NCI-H748 treated with DMSO at 0.1 percent for 48 hours (cell line): ENCODE measurements around the gene RNU1-3.
A peak's percentile ranks its signal among the peaks of the same experiment; 100 is the strongest.
"Not testable (repeated sequence)": the region's sequence is repeated elsewhere in the genome, so short reads cannot be mapped to it uniquely, and the experiment has no call there.

ENCODE experiments used
- DNase-seq: peaks from one replicate; lab custom pipeline; 2025; lab: John Stamatoyannopoulos, UW

RNU1-3 gene

DNA sequence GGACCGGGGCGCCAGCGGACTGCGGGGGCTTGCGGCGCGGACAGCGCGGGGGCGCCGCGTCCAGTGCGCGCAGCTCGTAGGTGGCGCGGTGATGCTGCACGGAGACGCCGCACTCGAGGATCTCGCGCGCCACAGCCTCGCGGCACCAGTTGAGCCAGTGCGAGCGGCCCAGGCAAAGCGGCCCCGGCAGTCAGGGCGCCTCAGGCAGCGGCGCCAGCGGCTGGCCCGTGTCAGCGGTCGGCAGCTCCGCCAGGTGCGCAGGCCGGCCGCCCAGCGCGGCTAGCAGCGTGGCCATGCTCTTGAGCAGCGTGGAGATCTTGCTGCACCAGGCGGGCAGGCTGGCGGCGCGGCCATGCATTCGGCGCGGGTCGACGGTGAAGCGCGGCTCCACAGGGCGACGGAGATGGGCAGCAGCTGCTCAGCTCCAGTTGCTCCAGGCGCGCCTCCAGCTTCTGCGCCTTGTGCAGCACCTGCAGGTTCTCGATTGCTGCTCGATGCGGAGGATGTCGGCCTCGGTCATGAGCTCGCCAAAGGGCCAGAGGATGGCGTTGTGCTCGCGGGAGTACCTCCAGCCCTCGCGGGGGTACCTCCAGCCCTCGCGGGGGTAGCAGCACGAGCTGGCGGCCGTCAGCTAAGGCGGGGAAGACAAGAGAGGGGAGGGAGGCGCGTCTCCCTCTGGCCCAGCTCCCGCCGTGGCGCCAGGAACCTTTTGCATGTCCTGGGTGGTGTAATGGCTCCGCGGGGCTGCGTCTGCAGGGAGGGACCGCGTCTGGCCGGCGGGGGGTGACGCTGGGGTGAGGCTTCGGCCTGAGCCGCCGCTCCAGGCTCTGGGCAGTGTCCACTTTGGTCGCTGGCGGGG lies 26.9 kb upstream of the RNU1-3 start:
- not testable (repeated sequence) for DNase-seq

GRCh38 chr1:16692717-16693448 lies 26.1 kb upstream of the RNU1-3 start:
- DNase-seq = not testable (repeated sequence)

- not testable (repeated sequence) for DNase-seq
Observed at GRCh38 chr1:16692283-16692682, 25.5 kb upstream of the RNU1-3 start.

- DNase-seq = not testable (repeated sequence)
Observed at GRCh38 chr1:16690971-16691682, 24.4 kb upstream of the RNU1-3 start.

- not testable (repeated sequence) for DNase-seq
Observed at GRCh38 chr1:16687132-16687800, 20.5 kb upstream of the RNU1-3 start.

- not testable (repeated sequence) for DNase-seq
Observed at GRCh38 chr1:16685445-16686371, 19.0 kb upstream of the RNU1-3 start.

DNA sequence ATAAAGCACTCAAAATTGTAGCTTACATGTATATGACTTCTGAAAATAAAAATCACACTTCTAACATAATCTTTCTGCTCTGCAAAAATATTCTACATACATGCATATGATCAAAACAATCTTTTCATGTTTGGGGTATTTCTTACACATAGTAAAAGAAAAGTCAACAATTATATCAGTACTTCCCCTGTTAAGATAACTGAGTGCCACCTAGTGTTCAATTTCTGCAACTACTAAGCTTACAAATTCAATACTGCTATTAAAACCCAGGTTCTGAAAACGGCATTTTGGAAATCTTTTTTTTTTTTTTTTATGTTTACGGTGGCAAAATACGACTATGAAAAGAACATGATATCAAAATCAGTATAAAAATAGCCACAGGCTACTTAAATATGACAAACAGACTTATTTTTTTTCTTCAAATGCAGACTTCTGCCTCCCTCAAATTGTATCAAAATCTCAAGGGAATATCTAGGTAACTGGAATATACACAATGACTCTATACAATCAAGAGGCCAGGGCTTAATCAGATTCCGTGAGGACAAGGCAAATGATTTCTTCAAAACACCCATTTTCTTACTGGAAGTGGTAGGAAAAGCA lies 18.1 kb upstream of the RNU1-3 start:
- not testable (repeated sequence) for DNase-seq

GRCh38 chr1:16684152-16684551 lies 17.4 kb upstream of the RNU1-3 start:
- DNase-seq = not testable (repeated sequence)

DNA sequence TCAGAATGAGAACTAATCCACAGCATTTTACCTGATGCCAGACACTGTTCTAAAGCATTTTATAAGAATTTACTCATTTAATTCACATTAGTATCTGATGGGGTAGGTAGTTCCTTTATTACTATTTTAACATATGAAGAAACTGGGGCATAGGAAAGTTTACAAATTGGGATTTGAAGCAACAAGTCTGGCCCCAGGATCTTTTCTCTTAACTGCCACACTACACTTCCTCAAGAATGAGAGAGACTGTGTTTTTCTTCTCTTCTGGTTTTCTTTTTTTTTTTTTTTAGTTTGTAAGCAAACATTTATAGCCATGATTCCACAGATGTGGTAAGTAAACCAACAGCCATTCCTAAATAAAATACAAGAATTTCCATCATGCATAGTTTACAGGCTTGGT lies 16.1 kb upstream of the RNU1-3 start:
- not testable (repeated sequence) for DNase-seq

GRCh38 chr1:16680366-16680765 lies 13.6 kb upstream of the RNU1-3 start:
- DNase-seq = not testable (repeated sequence)

- DNase-seq = peak; percentile 45
Observed at GRCh38 chr1:16677552-16678431, 11.0 kb upstream of the RNU1-3 start.

- DNase-seq = not testable (repeated sequence)
Observed at GRCh38 chr1:16676661-16677523, 10.1 kb upstream of the RNU1-3 start.

DNA sequence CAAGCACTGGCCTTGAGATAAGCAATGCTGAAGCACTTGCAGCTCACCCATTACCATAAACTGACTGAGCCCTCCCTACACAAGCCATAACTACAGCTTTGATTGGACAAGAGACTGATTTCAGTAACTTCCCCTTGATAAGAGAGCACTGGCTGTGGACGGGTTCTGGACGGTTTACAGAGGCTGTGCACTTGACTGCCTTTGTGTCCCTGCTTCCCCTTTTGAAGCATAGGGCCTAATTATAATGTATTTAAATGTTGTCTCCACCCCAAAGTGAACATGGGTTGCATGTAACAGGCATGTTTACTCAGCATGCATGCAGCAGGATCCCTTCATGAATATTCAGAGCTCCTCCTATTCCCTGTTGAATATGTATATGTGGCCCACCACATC lies 8.4 kb upstream of the RNU1-3 start:
- not testable (repeated sequence) for DNase-seq

DNA sequence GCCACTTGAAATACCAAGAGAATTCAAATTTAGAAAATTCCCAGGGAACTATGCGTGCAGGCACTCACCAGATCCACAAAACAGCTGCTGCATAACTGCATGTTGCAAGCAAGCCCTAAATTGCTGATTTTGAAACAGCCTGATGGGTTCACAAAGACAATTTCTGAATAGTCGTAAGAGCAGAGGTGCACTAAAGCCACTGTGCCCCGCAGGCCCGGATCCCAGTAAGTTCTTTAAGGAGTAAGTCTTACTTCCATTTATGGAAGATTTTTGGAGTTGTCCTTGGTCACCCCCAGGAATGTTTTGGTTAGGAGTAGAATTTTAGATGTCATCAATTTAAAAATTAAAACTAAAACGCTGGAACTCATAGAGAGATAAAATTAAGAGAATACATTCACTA lies 7.2 kb upstream of the RNU1-3 start:
- not testable (repeated sequence) for DNase-seq

GRCh38 chr1:16665836-16666235 lies 912 bp downstream of the RNU1-3 start:
- DNase-seq = not testable (repeated sequence)

DNA sequence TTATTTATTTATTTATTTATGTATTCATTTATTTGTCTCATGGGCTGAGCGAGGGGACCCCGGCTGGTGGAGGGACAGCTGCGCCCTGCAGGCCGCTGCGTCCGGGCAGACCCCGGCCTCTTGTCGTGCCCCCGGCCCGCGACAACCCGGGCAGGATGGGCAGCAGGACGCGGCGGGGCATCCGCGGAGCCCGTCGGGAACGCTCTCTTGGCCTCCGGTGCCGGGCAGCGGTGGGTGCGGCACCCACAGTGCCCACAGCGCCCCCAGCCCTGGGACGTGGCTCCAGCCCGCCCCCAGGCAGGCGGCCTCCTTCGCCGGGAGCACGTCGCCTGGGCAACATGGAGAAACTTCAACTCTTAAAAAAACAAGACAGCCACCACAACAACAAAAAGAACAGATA lies 8.5 kb downstream of the RNU1-3 start:
- not testable (repeated sequence) for DNase-seq

- not testable (repeated sequence) for DNase-seq
Observed at GRCh38 chr1:16656981-16657683, 9.6 kb downstream of the RNU1-3 start.

GRCh38 chr1:16656574-16656973 lies 10.2 kb downstream of the RNU1-3 start:
- not testable (repeated sequence) for DNase-seq
